Astrocyte of the spinal cord (primary cell): ENCODE results near the gene TVP23B.
"Not testable (repeated sequence)": the region's sequence is repeated elsewhere in the genome, so short reads cannot be mapped to it uniquely, and the experiment has no call there.

Experiments
- DNase-seq: peaks from one replicate; pipeline ENCODE4 v3.0.0; 2011; ENCODE audit warnings: low read depth, low spot score
- H3K4me3 ChIP-seq: 2 replicates; pipeline ENCODE4 v1.5.1; 2011; ENCODE audit warnings: low read depth, mild to moderate bottlenecking, low read length, moderate library complexity
- in situ Hi-C: cut with HindIII; loops from 2 replicates; pipeline ENCODE4 v1.10.0; 2017; ENCODE audit warnings: low sequenced_read_pairs
- TF ChIP-seq, protein P1 (sequence below): IDR thresholded peaks from 2 replicates; pipeline ENCODE4 v1.5.1; 2012; ENCODE audit warnings: low read depth, mild to moderate bottlenecking, low read length, inconsistent platforms

TVP23B gene

DNA sequence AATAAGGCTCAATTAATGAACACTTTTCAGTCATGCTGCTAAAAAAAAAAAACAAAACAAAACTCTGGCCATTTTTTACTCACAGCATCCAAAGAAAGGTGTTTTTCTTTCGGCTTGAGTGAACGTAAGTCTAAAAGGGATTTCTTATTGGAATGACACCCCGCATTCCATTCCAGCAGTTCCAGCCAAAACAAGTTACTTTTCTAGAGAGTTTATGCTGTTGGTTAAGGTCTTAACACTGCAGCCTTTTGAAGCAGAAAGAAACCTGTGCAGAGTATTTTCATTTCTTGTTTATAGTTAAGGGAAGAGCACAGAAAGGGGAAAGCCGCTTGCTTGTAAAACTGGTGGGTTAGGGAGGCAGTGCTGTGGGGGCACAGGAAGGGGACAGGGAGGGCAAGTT is 9.9 kb upstream of the TVP23B start:
- H3K4me3 ChIP-seq, in situ Hi-C loops, DNase-seq: not testable (repeated sequence)

DNA sequence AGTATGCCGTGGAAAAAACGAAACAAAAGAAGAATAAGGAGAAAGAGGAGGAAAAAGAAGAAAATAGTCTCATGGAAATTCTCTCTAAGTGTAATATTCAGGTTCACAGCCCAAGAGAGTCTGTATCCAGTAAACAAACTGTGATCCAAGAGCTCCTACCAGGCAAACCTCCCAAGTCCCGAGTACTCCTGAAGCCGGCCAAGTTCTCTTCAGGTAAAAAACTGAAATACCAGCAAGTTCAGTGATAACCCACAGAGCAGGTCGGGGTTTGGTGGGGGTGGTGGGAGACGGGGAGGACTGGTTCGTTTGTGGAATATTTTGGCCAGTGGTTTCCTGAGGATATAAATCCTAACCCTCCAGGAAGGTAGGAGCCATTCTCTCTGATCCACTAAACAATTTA is 8.5 kb upstream of the TVP23B start:
- no peak for DNase-seq
- no peak overlapping the region for H3K4me3 ChIP-seq
- TF ChIP-seq, protein P1, sequence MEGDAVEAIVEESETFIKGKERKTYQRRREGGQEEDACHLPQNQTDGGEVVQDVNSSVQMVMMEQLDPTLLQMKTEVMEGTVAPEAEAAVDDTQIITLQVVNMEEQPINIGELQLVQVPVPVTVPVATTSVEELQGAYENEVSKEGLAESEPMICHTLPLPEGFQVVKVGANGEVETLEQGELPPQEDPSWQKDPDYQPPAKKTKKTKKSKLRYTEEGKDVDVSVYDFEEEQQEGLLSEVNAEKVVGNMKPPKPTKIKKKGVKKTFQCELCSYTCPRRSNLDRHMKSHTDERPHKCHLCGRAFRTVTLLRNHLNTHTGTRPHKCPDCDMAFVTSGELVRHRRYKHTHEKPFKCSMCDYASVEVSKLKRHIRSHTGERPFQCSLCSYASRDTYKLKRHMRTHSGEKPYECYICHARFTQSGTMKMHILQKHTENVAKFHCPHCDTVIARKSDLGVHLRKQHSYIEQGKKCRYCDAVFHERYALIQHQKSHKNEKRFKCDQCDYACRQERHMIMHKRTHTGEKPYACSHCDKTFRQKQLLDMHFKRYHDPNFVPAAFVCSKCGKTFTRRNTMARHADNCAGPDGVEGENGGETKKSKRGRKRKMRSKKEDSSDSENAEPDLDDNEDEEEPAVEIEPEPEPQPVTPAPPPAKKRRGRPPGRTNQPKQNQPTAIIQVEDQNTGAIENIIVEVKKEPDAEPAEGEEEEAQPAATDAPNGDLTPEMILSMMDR: no peak
- in situ Hi-C loops: no loop called here

GRCh38 chr17:18781805-18782204 is 822 bp downstream of the TVP23B start:
- peak overlapping the region; percentile 54 for H3K4me3 ChIP-seq
- DNase-seq, in situ Hi-C loops: not testable (repeated sequence)

DNA sequence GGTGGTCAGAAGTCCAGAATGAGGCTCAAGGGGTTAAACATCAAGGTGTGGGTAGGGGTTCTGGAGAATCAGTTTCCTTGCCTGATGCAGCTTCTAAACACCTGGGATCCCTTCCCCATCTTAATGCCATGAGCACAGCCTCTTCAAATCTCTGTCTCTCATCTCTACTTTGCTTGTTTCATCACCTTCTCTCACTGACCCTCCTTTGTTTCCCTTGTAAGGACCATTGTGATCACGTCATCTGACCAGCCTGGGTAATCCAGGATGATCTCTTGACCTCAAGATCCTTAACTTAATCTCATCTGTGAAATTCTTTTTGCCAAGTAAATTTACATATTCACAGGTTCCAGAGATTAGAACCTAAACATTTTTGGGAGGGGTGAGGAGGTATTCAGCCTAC is 5.0 kb downstream of the TVP23B start:
- in situ Hi-C loops, DNase-seq, H3K4me3 ChIP-seq: not testable (repeated sequence)

DNA sequence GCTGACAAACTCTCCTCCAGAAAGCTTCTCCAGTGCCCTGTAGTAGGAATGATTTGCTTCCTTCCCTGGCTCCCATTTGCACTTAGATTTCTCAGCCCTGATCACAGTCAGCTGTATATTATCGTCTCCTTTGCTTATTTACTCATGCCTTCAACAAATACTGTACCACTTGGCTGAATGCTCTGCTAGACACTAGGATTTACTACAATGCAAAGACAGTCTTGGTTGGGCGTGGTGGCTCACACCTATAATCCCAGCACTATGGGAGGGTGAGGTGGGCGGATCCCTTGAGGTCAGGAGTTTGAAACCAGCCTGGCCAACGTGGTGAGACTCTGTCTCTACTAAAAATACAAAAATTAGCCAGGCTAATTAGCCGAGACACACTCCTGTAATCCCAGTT is 5.9 kb downstream of the TVP23B start:
- in situ Hi-C loops, H3K4me3 ChIP-seq, DNase-seq: not testable (repeated sequence)

DNA sequence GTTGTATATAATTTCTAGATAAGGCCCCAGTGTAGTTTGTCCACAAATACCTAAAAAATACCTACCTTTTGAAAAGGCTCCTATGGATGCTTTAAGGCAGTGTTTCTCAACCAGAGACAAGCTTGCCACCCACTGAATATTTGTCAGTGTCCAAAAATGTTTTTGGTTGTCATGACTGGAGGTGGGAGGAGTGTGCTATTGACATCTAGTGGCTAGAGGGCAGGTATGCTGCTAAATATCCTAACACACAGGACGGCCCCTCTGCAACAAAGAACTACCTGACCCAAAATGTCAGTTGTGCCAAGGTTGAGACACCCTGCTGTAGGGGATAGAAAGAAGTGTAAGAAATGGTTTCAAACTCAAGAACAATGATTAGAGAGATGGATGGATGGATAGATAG is 10.4 kb downstream of the TVP23B start:
- H3K4me3 ChIP-seq, in situ Hi-C loops, DNase-seq: not testable (repeated sequence)

DNA sequence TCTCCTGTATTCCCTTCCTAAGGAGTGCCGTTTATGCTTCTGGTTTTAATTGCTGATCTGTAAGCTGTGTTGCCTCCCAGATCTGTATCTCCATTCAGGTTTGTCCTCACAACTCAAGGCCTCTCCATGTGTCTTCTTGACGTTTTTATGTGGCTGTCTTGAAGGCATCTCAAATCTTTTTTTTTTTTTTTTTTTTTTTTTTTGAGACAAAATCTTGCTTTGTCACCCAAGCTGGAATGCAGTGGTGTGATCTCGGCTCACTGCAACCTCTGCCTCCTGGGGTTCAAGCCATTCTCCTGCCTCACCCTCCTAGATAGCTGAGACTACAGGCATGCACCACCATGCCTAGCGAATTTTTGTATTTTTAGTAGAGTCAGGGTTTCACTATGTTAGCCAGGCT is 13.9 kb downstream of the TVP23B start:
- in situ Hi-C loops, H3K4me3 ChIP-seq, DNase-seq: not testable (repeated sequence)

- H3K4me3 ChIP-seq, in situ Hi-C loops, DNase-seq: not testable (repeated sequence)
Measured at GRCh38 chr17:18796887-18797286, 15.9 kb downstream of the TVP23B start.

- DNase-seq, H3K4me3 ChIP-seq, in situ Hi-C loops: not testable (repeated sequence)
Measured at GRCh38 chr17:18803458-18804245, 22.7 kb downstream of the TVP23B start.

- DNase-seq, in situ Hi-C loops, H3K4me3 ChIP-seq: not testable (repeated sequence)
Measured at GRCh38 chr17:18815924-18816323, 34.9 kb downstream of the TVP23B start.

DNA sequence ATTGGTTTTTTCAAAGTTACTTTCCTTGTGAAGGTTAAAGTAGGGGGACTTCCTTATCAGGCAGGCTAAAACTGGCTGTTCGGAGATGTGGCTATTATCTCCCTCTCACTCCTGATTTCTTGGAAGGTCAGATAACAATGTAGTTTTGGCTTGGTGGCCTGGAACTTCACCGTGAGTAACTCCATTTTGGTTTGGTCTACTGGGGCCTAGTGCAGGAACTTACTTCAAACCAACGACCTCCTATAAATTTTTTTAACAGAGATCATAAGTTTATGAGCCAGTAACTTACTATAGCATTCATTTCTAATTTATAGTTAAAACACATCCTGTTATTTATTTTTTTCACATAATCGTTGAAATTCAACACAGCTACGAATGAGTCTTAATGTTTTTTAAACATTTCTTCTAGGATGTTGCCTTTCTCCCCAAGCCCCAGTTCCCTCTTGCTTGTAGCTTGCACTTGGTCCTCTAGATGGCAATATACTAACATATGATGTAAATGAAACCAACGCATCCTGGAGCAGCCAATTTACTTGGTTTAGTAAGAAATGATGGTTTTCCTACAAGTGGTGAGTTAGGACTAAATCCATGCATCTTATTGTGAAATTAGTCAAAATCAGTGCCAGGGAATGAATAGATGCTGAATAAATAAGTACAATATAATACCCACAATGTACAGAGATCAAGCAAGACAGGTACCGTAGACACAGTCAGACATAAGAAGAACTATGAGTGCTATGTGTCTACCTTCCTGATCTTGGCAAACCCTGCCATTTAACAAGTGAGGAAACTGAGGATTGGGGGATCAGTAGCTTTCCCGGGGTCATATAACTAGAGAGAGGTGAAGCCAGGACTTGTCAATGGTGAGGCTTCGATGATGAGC is 35.7 kb downstream of the TVP23B start:
- H3K4me3 ChIP-seq, in situ Hi-C loops: not testable (repeated sequence)
- TF ChIP-seq, protein P1: peak; percentile 50
- DNase-seq: peak; percentile 78

DNA sequence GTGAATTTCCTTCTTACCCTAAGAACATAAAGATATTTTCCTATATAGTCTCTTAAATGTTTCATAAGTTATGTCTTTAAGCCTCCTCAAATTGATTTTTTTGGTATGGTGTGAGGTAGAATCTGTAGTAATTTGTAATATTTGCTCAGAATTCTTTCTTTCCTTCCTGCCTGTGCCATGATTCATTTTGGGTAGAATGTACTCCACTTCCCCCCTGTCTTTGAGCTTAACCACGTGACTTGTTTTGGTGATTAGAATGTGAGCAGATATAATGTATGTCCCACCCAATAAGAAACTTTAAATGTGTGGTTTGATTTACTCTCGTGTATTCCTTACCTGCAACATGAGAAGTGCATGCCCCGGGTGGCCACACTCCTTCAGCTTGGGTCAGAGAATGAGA is 40.4 kb downstream of the TVP23B start:
- H3K4me3 ChIP-seq, DNase-seq, in situ Hi-C loops: not testable (repeated sequence)

DNA sequence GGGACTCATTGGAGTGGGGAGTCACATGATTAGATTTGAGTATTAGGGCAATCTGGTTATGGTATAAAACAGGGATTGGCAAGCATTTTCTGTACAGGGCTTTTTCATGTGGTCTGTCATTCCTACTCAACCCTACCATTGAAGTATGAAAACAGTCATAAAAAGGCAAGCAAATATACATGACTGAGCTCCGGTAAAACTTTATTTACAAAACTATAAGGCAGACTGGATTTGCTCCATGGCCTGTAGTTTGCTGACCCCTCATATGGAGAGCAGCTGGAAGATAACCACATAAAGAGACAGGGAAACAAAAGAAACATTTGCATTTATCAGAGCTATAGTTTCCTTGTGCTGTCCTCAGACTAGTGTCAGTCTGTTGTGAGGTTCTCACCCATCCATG is 46.6 kb downstream of the TVP23B start:
- H3K4me3 ChIP-seq, DNase-seq, in situ Hi-C loops: not testable (repeated sequence)
